Endothelial cell of umbilical vein (primary cell): ENCODE results near the gene TWIST2. TPM values are rescaled to one million over a fixed set of nuclear protein-coding genes. Genes with fewer than 3 reads are reported as not detected.

Experiments used
- BruUV-seq: library from RNA; stranded (reverse); fragments of 400-500 nt; replicated peaks from 2 replicates; lab custom pipeline; 2021; lab: Mats Ljungman, UMichigan
- CTCF ChIA-PET: fragments of 300-600, 350-600 bp; sonication (Branson Sonifier 250); formaldehyde crosslinking; loops from one replicate; lab custom pipeline; 2021; ENCODE audit warnings: antibody characterized with exemption, inconsistent platforms; lab: Charles Lee
- POLR2A ChIA-PET: fragments of 300-600, 350-600 bp; sonication (Branson Sonifier 250); formaldehyde crosslinking; loops from one replicate; lab custom pipeline; 2021; ENCODE audit warnings: antibody characterized with exemption, inconsistent platforms; lab: Charles Lee
- DNase-seq: peaks from one replicate; pipeline ENCODE4 v3.0.0-alpha.2; 2011; ENCODE audit warnings: low read depth, low spot score
- FAIRE-seq: peaks from 2 replicates; lab custom pipeline; 2011; peaks lifted over from hg19 to GRCh38; lab: Jason Lieb, UNC
- H2AFZ ChIP-seq: 2 replicates; pipeline ENCODE4 v1.6.0; 2012; ENCODE audit warnings: low read depth, low read length, control low read depth, inconsistent platforms
- H3K27ac ChIP-seq: 2 replicates; pipeline ENCODE4 v1.5.1; 2011; ENCODE audit warnings: low read depth, mild to moderate bottlenecking, control low read depth, low read length, moderate library complexity; ENCODE audit not compliant: insufficient read depth
- H3K27me3 ChIP-seq, 2 experiments: 2 replicates each; pipeline versions ENCODE4 v1.6.0 to v1.6.1; 2011; ENCODE audit warnings: low read length in 2 of 2, mixed read lengths in 1 of 2; ENCODE audit not compliant: control insufficient read depth in 2 of 2, insufficient read depth in 2 of 2
- H3K36me3 ChIP-seq, 2 experiments: 2 replicates in 1 of 2; 3 replicates in 1 of 2; pipeline ENCODE4 v1.5.1; 2011; ENCODE audit warnings: low read length in 2 of 2, mild to moderate bottlenecking in 1 of 2, moderate library complexity in 1 of 2; ENCODE audit not compliant: control insufficient read depth in 2 of 2, insufficient read depth in 2 of 2; ENCODE audit errors: extremely low read depth in 1 of 2
- H3K4me1 ChIP-seq: 3 replicates; pipeline ENCODE4 v1.5.1; 2011; ENCODE audit warnings: mild to moderate bottlenecking, low read length; ENCODE audit not compliant: control insufficient read depth, insufficient read depth; ENCODE audit errors: extremely low read depth
- H3K4me2 ChIP-seq: 2 replicates; pipeline ENCODE4 v1.6.1; 2011; ENCODE audit warnings: low read length, control low read depth, mixed read lengths; ENCODE audit not compliant: insufficient read depth
- H3K4me3 ChIP-seq, 3 experiments: fragments of 200-600 bp in 1 of 3; sonication (generic), shearing (Covaris generic) in 1 of 3; replicated peaks in 1 of 3; 2 replicates each; pipeline ENCODE4 v1.5.1; 2011 to 2016; ENCODE audit warnings: control low read depth in 3 of 3, low read length in 3 of 3, mild to moderate bottlenecking in 2 of 3, inconsistent platforms in 1 of 3, low read depth in 1 of 3, moderate library complexity in 1 of 3; ENCODE audit not compliant: insufficient read depth in 1 of 3
- H3K79me2 ChIP-seq: 2 replicates; pipeline ENCODE4 v1.6.0; 2012; ENCODE audit warnings: low read length, inconsistent platforms; ENCODE audit not compliant: control insufficient read depth, insufficient read depth
- H3K9ac ChIP-seq: replicated peaks from 2 replicates; pipeline ENCODE3; 2011; ENCODE audit warnings: low read length, control low read depth; ENCODE audit not compliant: insufficient read depth; ENCODE audit errors: extremely low read depth
- H3K9me1 ChIP-seq: replicated peaks from 3 replicates; pipeline ENCODE4 v1.6.0; 2011; ENCODE audit warnings: mild to moderate bottlenecking, low read length; ENCODE audit not compliant: control insufficient read depth, insufficient read depth; ENCODE audit errors: extremely low read depth
- H3K9me3 ChIP-seq: replicated peaks from 2 replicates; pipeline ENCODE4 v1.5.1; 2012; ENCODE audit warnings: low read length, inconsistent platforms; ENCODE audit not compliant: control insufficient read depth, insufficient read depth
- H4K20me1 ChIP-seq: replicated peaks from 2 replicates; pipeline ENCODE3; 2011; ENCODE audit warnings: mild to moderate bottlenecking, low read length; ENCODE audit not compliant: control insufficient read depth, insufficient read depth; ENCODE audit errors: extremely low read depth
- EZH2 ChIP-seq: IDR thresholded peaks from 2 replicates; pipeline ENCODE4 v1.6.1; 2012; ENCODE audit warnings: borderline replicate concordance, low read depth, mild to moderate bottlenecking, moderate library complexity, low read length, inconsistent platforms; ENCODE audit not compliant: severe bottlenecking
- FOS ChIP-seq: IDR thresholded peaks from 2 replicates; pipeline ENCODE4 v1.6.1; 2011; ENCODE audit warnings: mild to moderate bottlenecking, low read length, moderate library complexity, borderline replicate concordance; ENCODE audit not compliant: insufficient read depth
- GATA2 ChIP-seq: IDR thresholded peaks from 2 replicates; pipeline ENCODE4 v1.7.0; 2011; ENCODE audit warnings: low read depth, mild to moderate bottlenecking, moderate library complexity, mixed read lengths, low read length; ENCODE audit not compliant: insufficient read length, insufficient read depth
- JUN ChIP-seq: IDR thresholded peaks from 2 replicates; pipeline ENCODE4 v1.6.1; 2011; ENCODE audit warnings: borderline replicate concordance, low read depth; ENCODE audit not compliant: insufficient read length, insufficient read depth
- MYC ChIP-seq: IDR thresholded peaks from one replicate; pipeline ENCODE4 v1.6.1; 2011; ENCODE audit warnings: mild to moderate bottlenecking, low read depth, low read length
- POLR2A ChIP-seq: IDR thresholded peaks from 2 replicates; pipeline ENCODE4 v1.6.1; 2012; ENCODE audit warnings: low read depth, mild to moderate bottlenecking, control low read depth, low read length
- POLR2AphosphoS5 ChIP-seq: IDR thresholded peaks from 2 replicates; pipeline ENCODE4 v1.6.1; 2012; ENCODE audit warnings: low read depth, mild to moderate bottlenecking, control low read depth, low read length, moderate library complexity; ENCODE audit not compliant: insufficient read depth
- dilution Hi-C: fragments of 300-500 bp; cut with MboI; formaldehyde crosslinking; loops from one replicate; pipeline ENCODE4 v1.15.0; 2019; ENCODE audit warnings: low sequenced_read_pairs; ENCODE audit not compliant: extremely low pct_ligation_motif_present
- intact Hi-C: fragments of 100-400 bp; cut with micrococcal nuclease; formaldehyde crosslinking; loops from one replicate; pipeline ENCODE4 v1.10.0; 2022
- polyA plus RNA-seq, 4 experiments: library from polyadenylated mRNA; depleted of rRNA in 3 of 4; stranded (reverse) in 3 of 4; unstranded in 1 of 4; fragments of >200 nt; gene quantifications; 2 replicates each; pipeline versions ENCODE4 v1.2.1 to v1.2.3, GENCODE V29; 2011 to 2012; ENCODE audit warnings: missing spikeins in 1 of 4
- total RNA-seq: library from RNA; stranded (reverse); gene quantifications from 2 replicates; pipeline ENCODE4 v1.2.3, GENCODE V29; 2021
- TF ChIP-seq, protein P1 (sequence below): IDR thresholded peaks from 2 replicates; pipeline ENCODE4 v1.6.1; 2011; ENCODE audit not compliant: insufficient read depth, insufficient read length
- TF ChIP-seq, protein P2 (sequence below), 2 donors: IDR thresholded peaks; 1 replicate in 1 of 2; 2 replicates in 1 of 2; pipeline ENCODE4 v1.5.1; 2011; ENCODE audit warnings: low read length in 2 of 2, mild to moderate bottlenecking in 2 of 2, moderate library complexity in 2 of 2, control low read depth in 1 of 2, inconsistent platforms in 1 of 2, low read depth in 1 of 2; ENCODE audit not compliant: insufficient read depth in 1 of 2; ENCODE audit errors: extremely low read depth in 1 of 2

The TWIST2 gene
- total and polyA plus RNA-seq, 2 donors (not counting 3 experiments of a cell fraction or from before 2014, with no cell fraction given) = 2.3 to 3.4 TPM

DNA sequence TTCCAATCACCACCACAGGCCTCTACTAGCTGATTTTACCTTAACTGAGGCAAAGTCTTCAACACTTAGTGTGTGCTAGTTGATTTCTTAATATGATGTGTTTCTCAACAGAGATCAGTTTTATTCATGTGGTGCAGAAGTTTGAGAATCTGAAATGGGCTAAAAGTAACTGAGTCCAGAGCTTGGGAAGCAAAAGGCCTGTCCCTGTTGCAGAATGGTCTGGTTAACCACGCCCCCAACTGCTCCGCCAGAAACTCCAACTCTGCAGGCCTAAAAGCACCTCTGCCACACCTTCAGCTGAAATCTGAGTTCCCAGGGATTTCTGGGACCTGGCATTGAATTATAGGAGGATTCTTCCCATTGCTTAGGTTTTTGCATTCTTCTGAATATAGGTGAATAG lies 44.9 kb downstream of the TWIST2 start:
- H3K4me1 ChIP-seq = peaks cover 12% of the 10 kb centered on the region
- no peaks in the 10 kb centered on the region for H3K79me2 ChIP-seq
- H3K36me3 ChIP-seq = no peaks in the 10 kb centered on the region
- dilution Hi-C loops = no loop called here
- DNase-seq (no peak), FAIRE-seq (no peak)
- no peak overlapping the region for H2AFZ ChIP-seq
- no peaks in the 10 kb centered on the region for H3K9me3 ChIP-seq
- H3K4me2 ChIP-seq = no peak overlapping the region
- H4K20me1 ChIP-seq = no peaks in the 10 kb centered on the region
- POLR2A ChIA-PET = no interaction called here
- H3K27me3 ChIP-seq = no peaks in the 10 kb centered on the region
- TF ChIP-seq JUN (no peak), EZH2 (no peak), POLR2A (no peak)
- TF ChIP-seq, protein P1, sequence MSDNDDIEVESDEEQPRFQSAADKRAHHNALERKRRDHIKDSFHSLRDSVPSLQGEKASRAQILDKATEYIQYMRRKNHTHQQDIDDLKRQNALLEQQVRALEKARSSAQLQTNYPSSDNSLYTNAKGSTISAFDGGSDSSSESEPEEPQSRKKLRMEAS = no peak
- H3K4me3 ChIP-seq = no peak overlapping the region
- no peak overlapping the region for H3K27ac ChIP-seq
- CTCF ChIA-PET = interaction anchor here (1.2 kb wide), 1 partner anchor 108 kb away, joined by 5 read pairs; no protein-coding TSS in a partner anchor
- no TSS peak for BruUV-seq
- intact Hi-C loops = no loop called here
- no peaks in the 10 kb centered on the region for H3K9me1 ChIP-seq
- H3K9ac ChIP-seq = no peak overlapping the region

DNA sequence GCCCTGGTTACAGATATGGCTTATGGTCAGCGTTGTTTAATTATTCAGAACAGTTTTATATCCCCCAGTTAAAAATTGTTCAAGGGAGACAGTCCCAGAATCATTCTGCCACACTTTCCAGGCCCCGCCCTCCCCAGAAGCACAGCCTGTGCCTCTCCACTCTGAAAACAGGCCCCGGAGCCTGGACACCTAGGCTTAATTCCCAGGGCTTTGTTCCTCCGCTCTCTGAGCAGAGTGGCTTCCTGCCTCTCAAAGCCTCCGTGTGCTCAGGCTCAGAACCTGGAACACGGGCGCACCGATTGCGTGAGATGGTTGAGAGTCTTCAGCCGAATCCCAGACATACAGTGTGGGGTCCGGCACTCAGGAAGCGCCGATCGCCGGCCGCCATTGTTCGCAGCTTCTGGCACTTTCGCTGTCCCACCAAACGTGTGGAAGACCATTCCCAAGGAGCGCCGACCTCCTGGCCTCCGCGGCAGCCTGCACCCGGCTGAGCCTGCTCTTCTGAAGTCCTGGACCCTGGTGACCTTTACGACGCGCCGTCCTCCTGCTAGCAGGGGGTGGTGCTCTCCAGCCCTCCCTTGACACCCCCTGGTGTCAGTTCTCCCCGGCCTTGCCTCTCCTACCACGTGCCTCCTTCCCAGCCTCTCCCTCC lies 45.6 kb downstream of the TWIST2 start:
- dilution Hi-C loops = no loop called here
- TF ChIP-seq GATA2 (no peak), MYC (no peak), POLR2A (no peak), JUN (no peak), FOS (no peak), EZH2 (no peak), POLR2AphosphoS5 (no peak)
- TF ChIP-seq, protein P2, sequence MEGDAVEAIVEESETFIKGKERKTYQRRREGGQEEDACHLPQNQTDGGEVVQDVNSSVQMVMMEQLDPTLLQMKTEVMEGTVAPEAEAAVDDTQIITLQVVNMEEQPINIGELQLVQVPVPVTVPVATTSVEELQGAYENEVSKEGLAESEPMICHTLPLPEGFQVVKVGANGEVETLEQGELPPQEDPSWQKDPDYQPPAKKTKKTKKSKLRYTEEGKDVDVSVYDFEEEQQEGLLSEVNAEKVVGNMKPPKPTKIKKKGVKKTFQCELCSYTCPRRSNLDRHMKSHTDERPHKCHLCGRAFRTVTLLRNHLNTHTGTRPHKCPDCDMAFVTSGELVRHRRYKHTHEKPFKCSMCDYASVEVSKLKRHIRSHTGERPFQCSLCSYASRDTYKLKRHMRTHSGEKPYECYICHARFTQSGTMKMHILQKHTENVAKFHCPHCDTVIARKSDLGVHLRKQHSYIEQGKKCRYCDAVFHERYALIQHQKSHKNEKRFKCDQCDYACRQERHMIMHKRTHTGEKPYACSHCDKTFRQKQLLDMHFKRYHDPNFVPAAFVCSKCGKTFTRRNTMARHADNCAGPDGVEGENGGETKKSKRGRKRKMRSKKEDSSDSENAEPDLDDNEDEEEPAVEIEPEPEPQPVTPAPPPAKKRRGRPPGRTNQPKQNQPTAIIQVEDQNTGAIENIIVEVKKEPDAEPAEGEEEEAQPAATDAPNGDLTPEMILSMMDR (IDR thresholded peaks at IDR 0.05; ENCODE audit: extremely low read depth in 1 of 2, insufficient read depth in 1 of 2, low read depth in 1 of 2, low read length in 2 of 2) = no peak
- TF ChIP-seq, protein P1 = no peak
- Histone ChIP-seq H3K9ac (no peak overlapping the region), H3K27me3 (no peaks in the 10 kb centered on the region), H3K9me3 (no peaks in the 10 kb centered on the region), H2AFZ (no peak overlapping the region), H3K79me2 (no peaks in the 10 kb centered on the region), H3K27ac (no peak overlapping the region), H3K4me1 (peaks cover 12% of the 10 kb centered on the region), H3K36me3 (no peaks in the 10 kb centered on the region), H3K4me3 (no peak overlapping the region), H3K4me2 (no peak overlapping the region), H3K9me1 (no peaks in the 10 kb centered on the region), H4K20me1 (no peaks in the 10 kb centered on the region)
- BruUV-seq = no TSS peak
- intact Hi-C loops = no loop called here
- FAIRE-seq (no peak), DNase-seq (no peak)
- POLR2A ChIA-PET = no interaction called here
- CTCF ChIA-PET = interaction anchor here (1.2 to 3.2 kb wide), 2 partner anchors 18 to 108 kb away, joined by 5 to 9 read pairs; no protein-coding TSS in a partner anchor
